ENCODE measurements around the gene IGFN1.

The IGFN1 gene

GRCh38 chr1:201217851-201218250 is 27.2 kb downstream of the IGFN1 start:
- no peak for DNase-seq (ENCODE audit: low spot score)

GRCh38 chr1:201218409-201218808 is 27.8 kb downstream of the IGFN1 start:
- peak; percentile 53 for DNase-seq (ENCODE audit: low spot score)

GRCh38 chr1:201219481-201220387 is 29.1 kb downstream of the IGFN1 start:
- DNase-seq (ENCODE audit: low spot score): no peak

- DNase-seq (ENCODE audit: low spot score): peak; percentile 14
Measured at GRCh38 chr1:201220388-201220715, 29.7 kb downstream of the IGFN1 start.

GRCh38 chr1:201221201-201221846 is 30.7 kb downstream of the IGFN1 start:
- peak; percentile 31 for DNase-seq (ENCODE audit: low spot score)

GRCh38 chr1:201222125-201222524 is 31.5 kb downstream of the IGFN1 start:
- peak; percentile 30 for DNase-seq (ENCODE audit: low spot score)

- DNase-seq (ENCODE audit: low spot score): peak; percentile 58
Measured at GRCh38 chr1:201223852-201224665, 33.4 kb downstream of the IGFN1 start.

- no peak for DNase-seq (ENCODE audit: low spot score)
Measured at GRCh38 chr1:201224666-201225370, 34.2 kb downstream of the IGFN1 start.

- DNase-seq (ENCODE audit: low spot score): no peak
Measured at GRCh38 chr1:201226178-201226514, 35.5 kb downstream of the IGFN1 start.

GRCh38 chr1:201226859-201227488 is 36.4 kb downstream of the IGFN1 start:
- DNase-seq (ENCODE audit: low spot score): peak; percentile 26

GRCh38 chr1:201228011-201228983 is 37.7 kb downstream of the IGFN1 start:
- DNase-seq (ENCODE audit: low spot score): peak; percentile 22

GRCh38 chr1:201229095-201229494 is 38.5 kb downstream of the IGFN1 start:
- DNase-seq (ENCODE audit: low spot score): peak; percentile 36

GRCh38 chr1:201229771-201230635 is 39.4 kb downstream of the IGFN1 start:
- DNase-seq (ENCODE audit: low spot score): peak; percentile 25

- peak; percentile 46 for DNase-seq (ENCODE audit: low spot score)
Measured at GRCh38 chr1:201230676-201231075, 40.1 kb downstream of the IGFN1 start.

- DNase-seq (ENCODE audit: low spot score): peak; percentile 3
Measured at GRCh38 chr1:201239646-201240045, 49.0 kb downstream of the IGFN1 start.

- no peak for DNase-seq (ENCODE audit: low spot score)
Measured at GRCh38 chr1:201240171-201240570, 49.5 kb downstream of the IGFN1 start.

GRCh38 chr1:201241736-201242135 is 51.1 kb downstream of the IGFN1 start:
- no peak for DNase-seq (ENCODE audit: low spot score)

GRCh38 chr1:201245082-201245481 is 54.5 kb downstream of the IGFN1 start:
- DNase-seq (ENCODE audit: low spot score): peak; percentile 14
